Breast epithelium (tissue), 4 donors: ENCODE measurements around the gene NAP1L4. TPM values are rescaled to one million over a fixed set of nuclear protein-coding genes. Genes with fewer than 3 reads are reported as not detected.

Source experiments
- DNase-seq, 2 donors: peaks; one replicate each; pipeline ENCODE4 v3.0.0-alpha.2; 2019; ENCODE audit warnings: low spot score in 2 of 2
- H3K27ac ChIP-seq, 2 donors: fragments of 200-600 bp; sonication (generic) in 1 of 2; one replicate each; pipeline ENCODE4 v1.5.1; 2016 to 2019; ENCODE audit warnings: mild to moderate bottlenecking in 1 of 2
- H3K27me3 ChIP-seq, 2 donors: fragments of 200-600 bp; sonication (generic) in 1 of 2; one replicate each; pipeline versions ENCODE4 v1.5.1 to v1.6.0; 2017 to 2019; ENCODE audit warnings: control low read depth in 1 of 2, mild to moderate bottlenecking in 1 of 2
- H3K36me3 ChIP-seq: fragments of 200-600 bp; one replicate; pipeline ENCODE4 v1.5.1; 2019
- H3K4me1 ChIP-seq, 2 donors: fragments of 200-600 bp; sonication (generic); one replicate each; pipeline ENCODE4 v1.5.1; 2016 to 2019; ENCODE audit warnings: control low read depth in 1 of 2
- H3K4me3 ChIP-seq, 3 donors: fragments of 200-600 bp; sonication (generic); 1 replicate in 2 of 3; 2 replicates in 1 of 3; pipeline ENCODE4 v1.5.1; 2016 to 2019; ENCODE audit warnings: mild to moderate bottlenecking in 3 of 3, moderate library complexity in 2 of 3
- H3K9me3 ChIP-seq, 2 donors: fragments of 200-600 bp; sonication (generic) in 1 of 2; one replicate each; pipeline ENCODE4 v1.5.1; 2016 to 2019; ENCODE audit warnings: control low read depth in 1 of 2
- CTCF ChIP-seq, 3 donors: fragments of 450-650 bp; IDR thresholded peaks; one replicate each; pipeline ENCODE4 v1.5.1; 2016 to 2017; ENCODE audit warnings: antibody characterized with exemption in 3 of 3, mild to moderate bottlenecking in 3 of 3, moderate library complexity in 3 of 3
- POLR2A ChIP-seq: fragments of 450-650 bp; IDR thresholded peaks from one replicate; pipeline ENCODE4 v1.6.1; 2016; ENCODE audit warnings: antibody characterized with exemption, mild to moderate bottlenecking, moderate library complexity
- POLR2AphosphoS5 ChIP-seq, 3 donors: sonication (generic); formaldehyde crosslinking; IDR thresholded peaks; one replicate each; pipeline ENCODE4 v1.6.1; 2017; ENCODE audit warnings: antibody characterized with exemption in 3 of 3
- intact Hi-C: fragments of 100-400 bp; cut with DNase I; formaldehyde crosslinking; loops from one replicate; pipeline ENCODE4 v1.15.1; 2023; ENCODE audit warnings: low total_unique reads
- total RNA-seq, 3 donors: library from RNA; depleted of rRNA; stranded (reverse); fragments of >200 nt; gene quantifications; one replicate each; pipeline ENCODE4 v1.1.0, GENCODE V29; 2016

NAP1L4 gene
- total RNA-seq, 3 donors from 2014 or later = 87.1 to 167 (median 98.3) TPM

DNA sequence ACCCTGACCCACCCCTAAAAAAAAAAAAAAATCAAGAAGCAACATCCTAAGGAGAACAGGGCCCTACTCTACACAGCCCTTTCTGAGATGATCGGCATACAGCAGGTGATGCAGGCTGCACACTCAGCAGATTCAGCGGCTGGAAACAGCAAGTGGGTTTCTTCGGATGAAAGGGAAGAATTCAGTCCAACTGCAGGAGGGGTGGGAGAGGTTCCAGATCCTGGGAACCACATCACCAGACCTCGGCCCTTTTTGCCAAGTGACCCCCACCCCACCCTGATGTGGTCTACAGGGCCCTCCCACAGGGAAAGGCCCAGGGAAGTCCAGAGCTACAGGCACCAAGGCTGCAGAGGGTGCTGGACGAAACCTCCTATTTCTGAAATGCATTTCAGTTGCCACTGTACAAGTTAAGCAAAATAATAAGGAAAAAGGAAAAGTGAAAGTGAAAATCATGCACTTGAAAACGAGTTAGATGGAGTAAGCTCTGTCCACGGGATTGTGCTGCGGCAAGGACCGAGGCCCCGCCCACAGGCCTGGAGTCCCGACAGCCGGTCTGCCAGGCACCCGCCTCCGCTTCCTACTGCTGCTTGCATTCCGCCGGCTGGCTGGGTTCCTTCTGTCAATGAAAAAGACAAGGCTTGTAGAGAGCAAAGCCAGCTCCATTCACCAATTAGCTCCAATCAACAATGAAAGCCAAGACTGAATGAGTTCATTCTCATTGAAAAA is 46.9 kb downstream of the NAP1L4 start:
- H3K4me3 ChIP-seq = peak overlapping the region; percentile 14 to 58 (median 32)
- peaks cover 6 to 10% of the 10 kb centered on the region in 2 donors for H3K4me1 ChIP-seq
- peak overlapping the region; percentile 35 to 46 for H3K27ac ChIP-seq
- intact Hi-C loops = no loop called here
- TF ChIP-seq POLR2A (no peak), CTCF (IDR thresholded peaks at IDR 0.05) (no peak), POLR2AphosphoS5 (IDR thresholded peaks at IDR 0.05) (no peak)
- peak; percentile 89 to 92 for DNase-seq
- no peaks in the 10 kb centered on the region for H3K36me3 ChIP-seq
- no peaks in the 10 kb centered on the region for H3K9me3 ChIP-seq
- H3K27me3 ChIP-seq = no peaks in the 10 kb centered on the region

GRCh38 chr11:2944530-2944929 is 47.6 kb downstream of the NAP1L4 start:
- Histone ChIP-seq H3K27me3 (no peaks in the 10 kb centered on the region), H3K4me1 (peaks cover 6 to 10% of the 10 kb centered on the region in 2 donors), H3K4me3 (no peak overlapping the region), H3K27ac (peak overlapping the region; percentile 29 to 35), H3K9me3 (no peaks in the 10 kb centered on the region), H3K36me3 (no peaks in the 10 kb centered on the region)
- no peak for DNase-seq
- TF ChIP-seq POLR2A (no peak), POLR2AphosphoS5 (IDR thresholded peaks at IDR 0.05) (no peak), CTCF (IDR thresholded peaks at IDR 0.05) (no peak)
- intact Hi-C loops = no loop called here

DNA sequence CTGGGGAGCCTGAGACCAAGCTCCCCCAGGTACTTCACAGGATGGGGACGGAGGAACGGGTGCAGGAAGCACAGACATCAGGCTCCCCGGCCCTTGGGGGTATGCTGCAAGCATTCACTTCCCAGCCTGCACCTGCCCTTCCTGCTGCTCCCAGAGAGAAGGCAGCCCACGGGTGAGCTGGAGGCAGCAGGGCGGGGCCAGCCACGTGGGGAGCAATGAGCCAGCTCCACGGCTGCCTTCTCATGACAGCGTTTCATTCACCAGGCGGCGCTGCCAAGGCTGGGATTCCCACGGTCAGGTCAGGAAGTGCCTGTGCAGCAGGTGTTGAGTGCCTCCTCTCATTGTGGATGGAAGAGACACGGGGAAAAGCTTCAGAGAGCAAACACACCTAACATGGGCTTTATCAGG is 48.4 kb downstream of the NAP1L4 start:
- TF ChIP-seq CTCF (IDR thresholded peaks at IDR 0.05) (no peak), POLR2AphosphoS5 (IDR thresholded peaks at IDR 0.05) (no peak), POLR2A (no peak)
- DNase-seq = no peak
- H3K4me1 ChIP-seq = peaks cover 6 to 10% of the 10 kb centered on the region in 2 donors

GRCh38 chr11:2942872-2943710 is 49.0 kb downstream of the NAP1L4 start:
- Histone ChIP-seq H3K27ac (peak overlapping the region in 1 of 2 donors; percentile 11), H3K4me1 (peaks cover 6 to 10% of the 10 kb centered on the region in 2 donors), H3K36me3 (no peaks in the 10 kb centered on the region), H3K4me3 (no peak overlapping the region), H3K9me3 (peaks cover 0 to under 1% of the 10 kb centered on the region in 2 donors), H3K27me3 (no peaks in the 10 kb centered on the region)
- no peak for TF ChIP-seq POLR2A
- no peak for TF ChIP-seq CTCF (IDR thresholded peaks at IDR 0.05)
- no peak for DNase-seq
- intact Hi-C loops = no loop called here

More for the DNA sequence above, 48.4 kb downstream of the NAP1L4 start:
- Histone ChIP-seq H3K27ac (peak overlapping the region; percentile 11 to 30), H3K4me3 (no peak overlapping the region), H3K27me3 (no peaks in the 10 kb centered on the region), H3K36me3 (no peaks in the 10 kb centered on the region), H3K9me3 (no peaks in the 10 kb centered on the region)
- intact Hi-C loops = no loop called here

- H3K9me3 ChIP-seq = peaks cover 4 to 7% of the 10 kb centered on the region in 2 donors
- TF ChIP-seq CTCF (IDR thresholded peaks at IDR 0.05) (no peak), POLR2A (no peak), POLR2AphosphoS5 (IDR thresholded peaks at IDR 0.05) (no peak)
- no peak for DNase-seq
- no peaks in the 10 kb centered on the region for H3K36me3 ChIP-seq
- intact Hi-C loops = no loop called here
- H3K27me3 ChIP-seq = no peaks in the 10 kb centered on the region
- H3K27ac ChIP-seq = peak overlapping the region in 1 of 2 donors; percentile 11
- H3K4me1 ChIP-seq = peaks cover 6 to 10% of the 10 kb centered on the region in 2 donors
- H3K4me3 ChIP-seq = no peak overlapping the region
Observed at GRCh38 chr11:2942447-2942846, 49.7 kb downstream of the NAP1L4 start.
